Fibroblast of the conjunctiva (primary cell): ENCODE results near the gene CCDC182.

Source experiments
- DNase-seq: peaks from one replicate; pipeline ENCODE4 v3.0.0-alpha.2; 2010; ENCODE audit warnings: low read depth

The CCDC182 gene

DNA sequence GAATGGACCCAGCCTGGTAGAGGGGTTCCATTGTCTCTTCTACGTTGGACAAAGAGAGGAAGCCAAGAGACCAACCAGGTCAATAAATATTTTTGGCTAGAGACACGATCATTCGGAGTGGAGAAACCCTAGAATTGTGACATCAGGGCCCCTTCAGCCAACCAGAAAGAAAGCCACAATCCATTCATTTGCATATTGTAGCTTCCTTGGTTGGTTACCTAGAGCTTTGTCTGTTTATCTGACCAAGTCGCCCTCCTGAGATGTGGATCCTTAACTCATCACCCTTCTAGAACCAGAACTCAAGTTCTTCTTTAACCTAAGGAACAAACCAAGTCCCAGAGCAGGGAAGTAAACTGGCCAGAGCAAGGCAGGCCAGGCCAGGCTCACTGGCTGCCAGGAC lies at the start of gene CCDC182:
Gene CCDC182, minus strand, starts transcription at position 58 of the 400 bp plus-strand sequence. Its CDS starts 27 bp downstream, at position 31.
- no peak for DNase-seq

DNA sequence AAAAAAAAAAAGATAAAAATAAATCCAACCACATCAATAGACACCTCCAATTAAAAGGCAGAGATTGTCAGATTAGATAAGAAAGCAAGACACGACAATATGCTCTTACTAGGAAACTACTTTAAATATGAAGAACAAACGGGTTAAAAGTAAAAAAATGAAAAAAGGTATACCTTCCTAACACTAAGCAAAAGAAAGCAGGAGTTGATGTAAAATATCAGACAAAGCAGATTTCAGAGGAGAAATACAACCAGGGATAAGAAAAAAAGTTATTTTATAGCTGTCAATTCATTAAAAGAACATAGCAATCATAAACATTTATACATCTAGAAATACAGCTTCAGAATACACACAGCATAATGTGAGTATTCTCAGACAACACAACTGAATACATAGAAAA lies 49.7 kb upstream of the CCDC182 start:
- no peak for DNase-seq

DNA sequence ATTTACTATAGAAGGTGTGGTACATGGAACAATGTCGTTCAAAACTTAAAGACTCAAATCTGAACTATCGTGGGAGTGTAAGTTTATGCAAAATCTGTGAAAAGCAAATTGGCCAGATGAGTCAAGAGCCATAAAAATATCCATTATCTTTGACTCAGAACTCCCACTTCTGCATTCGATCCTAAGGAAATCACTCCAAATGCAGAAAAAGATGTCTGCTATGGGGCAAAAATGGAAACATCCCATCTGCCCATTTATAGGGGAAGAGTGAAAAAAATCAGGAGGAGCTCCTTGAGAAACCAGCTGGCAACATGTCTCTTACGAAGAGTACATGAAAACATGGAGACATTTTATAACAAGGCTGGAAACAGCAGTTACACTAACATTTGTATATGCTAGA lies 43.6 kb upstream of the CCDC182 start:
- no peak for DNase-seq

DNA sequence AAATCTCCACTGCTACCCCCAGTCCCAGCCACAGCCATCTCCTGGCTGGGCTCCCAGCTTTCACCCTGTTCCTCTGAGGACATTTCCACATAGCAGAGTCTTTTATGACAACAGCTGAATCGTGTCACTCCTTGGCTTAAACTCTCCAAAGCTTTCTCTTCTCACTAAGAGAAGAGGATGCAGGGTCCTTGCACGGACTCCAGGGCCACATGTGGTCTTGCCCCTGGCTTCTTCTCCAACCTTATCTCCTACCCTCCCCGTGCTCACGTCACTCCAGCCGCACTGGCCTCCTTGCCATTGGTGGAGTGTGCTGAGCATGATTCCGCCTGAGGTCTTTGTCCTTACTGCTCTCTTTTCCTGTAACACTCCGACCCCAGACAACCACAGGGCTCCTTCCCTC lies 39.9 kb upstream of the CCDC182 start:
- DNase-seq = no peak

DNA sequence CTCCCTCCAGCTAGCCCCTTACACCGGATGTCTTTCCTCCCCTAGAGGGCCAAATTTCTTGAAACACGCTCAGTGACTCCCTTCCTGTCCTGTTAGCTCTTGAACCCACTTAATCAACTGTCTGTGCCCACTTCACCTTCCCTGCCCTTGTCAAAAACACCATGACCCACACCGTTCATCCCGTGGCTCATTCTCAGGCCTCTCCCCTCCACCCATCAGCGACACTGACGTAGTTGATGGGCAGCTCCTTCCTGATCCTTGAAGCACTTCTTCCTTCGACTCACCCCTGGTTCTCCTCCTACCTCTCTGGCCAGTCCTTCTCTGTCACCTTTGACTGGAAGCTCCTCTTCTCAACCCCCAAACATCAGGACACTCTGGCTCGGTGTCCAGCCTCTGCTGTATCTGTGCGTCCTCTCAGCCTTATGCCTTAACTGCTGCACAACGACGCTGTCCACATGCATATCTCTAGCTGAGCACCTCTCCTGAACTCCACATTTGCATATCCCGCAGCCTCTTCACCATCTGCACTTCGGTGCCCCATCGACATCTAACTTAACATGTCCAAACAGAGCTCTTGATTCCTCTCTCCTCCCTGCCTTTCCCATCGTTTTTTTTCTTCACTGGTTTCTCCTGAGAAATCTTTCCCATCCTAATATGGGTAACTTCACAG lies 39.3 kb upstream of the CCDC182 start:
- no peak for DNase-seq

DNA sequence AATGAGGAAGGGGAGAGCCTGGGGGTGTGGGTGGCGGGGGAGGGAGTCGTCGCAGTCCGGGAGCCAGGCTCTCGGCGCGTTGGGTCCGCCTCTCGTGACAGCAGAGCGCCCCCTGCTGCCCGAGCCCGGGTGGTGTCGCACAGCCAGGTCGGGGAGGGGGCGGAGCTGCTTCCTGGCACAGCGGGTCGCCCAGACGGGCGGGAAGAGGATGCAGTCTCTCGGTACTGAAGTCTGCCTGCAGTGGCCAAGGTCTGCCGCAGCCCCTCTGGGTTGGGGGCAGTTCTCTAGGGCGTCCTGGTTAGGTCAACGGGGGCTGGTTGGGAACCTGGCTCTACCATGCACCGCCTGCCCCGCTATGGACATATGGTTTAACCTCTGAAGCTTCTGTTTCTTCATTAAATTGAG lies 38.2 kb upstream of the CCDC182 start:
- DNase-seq = peak; percentile 3

DNA sequence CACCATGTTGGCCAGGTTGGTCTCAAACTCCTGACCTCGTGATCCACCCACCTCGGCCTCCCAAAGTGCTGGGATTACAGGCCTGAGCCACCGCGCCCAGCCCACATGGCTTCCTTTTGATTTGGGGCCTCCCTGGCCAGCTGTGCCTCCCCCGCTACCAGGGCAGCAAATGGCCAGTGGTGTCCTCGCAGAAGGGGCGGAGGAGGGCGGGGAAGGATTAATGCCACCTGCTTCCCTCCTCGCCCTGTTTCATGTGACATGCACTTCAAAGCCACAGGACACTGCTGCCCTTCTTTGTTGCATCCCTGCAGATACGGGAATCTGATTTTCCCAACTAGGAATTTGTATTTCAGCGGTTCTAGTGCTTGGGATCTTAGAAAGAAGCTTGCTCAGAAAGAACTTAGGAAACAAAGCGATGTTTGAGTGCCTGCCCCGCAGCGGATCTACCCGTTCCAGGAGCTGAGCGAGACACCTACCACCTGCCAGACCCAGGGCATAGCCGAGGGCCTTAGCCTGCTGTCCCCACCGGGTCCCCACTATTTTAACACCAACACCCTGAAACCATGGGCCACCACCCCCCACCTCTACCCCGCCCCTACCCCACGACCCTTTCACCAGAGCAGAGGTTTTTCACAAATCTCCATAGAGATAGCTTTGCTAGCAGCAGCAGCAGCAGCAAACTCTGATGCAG lies 37.7 kb upstream of the CCDC182 start:
- no peak for DNase-seq

DNA sequence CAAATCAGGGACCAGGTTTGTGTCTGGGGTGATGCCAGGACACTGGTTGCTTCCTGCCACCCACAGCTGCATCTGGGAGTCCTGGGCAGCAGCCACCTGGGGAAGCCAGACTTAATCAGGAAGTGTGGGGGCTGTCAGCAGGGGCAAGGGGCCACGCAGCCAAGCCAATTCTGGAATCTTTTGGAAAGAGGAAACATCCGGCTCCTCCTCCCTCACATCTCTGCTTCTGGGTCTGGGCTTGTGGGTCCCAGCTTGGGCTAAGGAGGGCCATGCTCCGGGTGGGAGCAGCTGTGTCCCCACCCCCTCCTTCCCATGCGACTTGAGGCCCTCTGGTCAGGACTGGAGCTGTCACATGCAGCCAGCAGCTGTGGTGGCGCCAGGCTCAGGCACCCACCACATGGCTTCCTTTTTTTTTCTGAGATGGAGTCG lies 37.0 kb upstream of the CCDC182 start:
- no peak for DNase-seq

DNA sequence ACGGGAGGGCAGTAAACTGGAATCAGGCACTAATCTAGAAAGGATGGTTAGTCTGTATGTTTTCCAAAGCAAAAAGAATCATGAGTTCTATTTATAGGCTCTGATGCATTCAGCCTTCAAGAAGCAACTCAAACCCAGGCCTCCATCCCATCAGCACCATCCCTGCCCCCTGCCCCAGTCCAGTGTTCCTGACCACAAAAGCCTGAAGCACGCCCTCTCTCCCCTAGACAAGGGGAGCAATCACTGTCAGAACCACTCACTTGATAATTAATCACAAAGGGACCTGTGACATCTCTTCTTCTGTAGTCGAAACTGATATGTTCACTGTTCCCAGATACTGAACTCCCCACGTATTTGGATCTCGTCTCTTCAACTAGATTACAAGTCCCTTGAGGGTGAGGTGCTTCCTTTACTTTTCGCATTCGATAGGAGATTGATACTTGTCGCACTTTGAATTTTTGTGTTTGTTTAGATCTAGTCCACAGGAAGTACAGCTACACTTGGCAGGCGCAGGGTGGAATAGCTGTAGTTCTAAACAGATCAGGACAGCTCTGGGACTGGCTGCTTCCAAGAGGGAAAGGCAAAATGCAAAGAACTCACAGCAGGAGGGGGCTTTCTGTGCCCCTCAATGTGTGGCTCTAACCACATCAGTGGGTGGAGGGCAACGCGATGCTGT lies 36.4 kb upstream of the CCDC182 start:
- DNase-seq = no peak

DNA sequence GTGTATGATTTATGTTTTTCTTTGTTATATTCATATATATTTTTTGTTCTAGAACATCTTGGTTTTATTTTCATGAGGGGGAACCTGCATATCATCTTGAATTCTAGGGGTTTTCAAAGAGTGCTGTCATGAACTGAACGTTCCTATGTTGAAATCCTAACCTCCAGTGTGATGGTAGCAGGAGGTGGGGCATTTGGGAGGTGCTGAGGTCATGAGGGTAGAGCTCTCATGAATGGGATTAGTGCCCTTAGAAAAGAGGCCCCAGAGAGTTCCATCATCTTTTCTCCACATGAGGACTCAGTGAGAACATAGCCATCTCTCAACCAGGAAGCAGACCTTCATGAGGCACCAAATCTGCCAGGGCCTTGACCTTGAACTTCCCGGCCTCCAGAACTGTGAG lies 34.6 kb upstream of the CCDC182 start:
- DNase-seq = no peak

DNA sequence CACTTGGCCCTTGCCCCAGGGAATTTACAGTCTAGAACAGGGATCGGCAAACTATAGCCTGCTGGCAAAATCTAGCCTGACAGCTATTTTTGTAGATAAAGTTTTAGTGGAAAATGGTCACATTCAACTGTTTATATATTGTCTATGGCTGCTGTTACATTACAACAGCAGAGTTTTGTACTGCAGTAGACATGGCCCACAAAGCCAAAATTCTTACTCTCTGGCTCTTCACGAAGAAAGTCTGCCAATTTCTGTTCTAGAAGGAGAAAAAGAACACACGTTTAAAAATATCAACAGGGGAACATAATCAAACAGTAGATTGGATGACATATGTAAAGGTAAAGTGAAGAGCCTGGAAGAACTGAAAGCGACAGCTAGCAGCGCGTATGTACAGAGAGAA lies 33.2 kb upstream of the CCDC182 start:
- DNase-seq = no peak

DNA sequence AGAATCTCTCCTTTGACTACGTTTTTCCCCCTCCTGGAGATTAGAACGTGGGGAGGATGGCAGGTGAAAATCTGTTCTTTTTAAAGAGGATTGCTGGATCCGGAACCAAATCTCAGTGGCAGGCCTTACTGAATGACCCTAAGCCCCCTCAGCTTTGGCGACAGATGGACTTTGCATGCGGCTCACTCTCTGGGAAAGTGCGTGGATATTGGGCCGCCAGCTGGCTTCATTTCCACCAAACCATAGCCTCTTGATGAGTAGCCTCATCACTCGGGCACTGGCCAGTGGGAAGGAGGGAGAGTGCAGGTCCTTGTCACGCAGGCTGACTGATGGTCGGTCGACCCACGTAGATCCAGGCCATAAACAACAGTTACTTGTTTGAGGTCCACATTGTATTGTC lies 31.3 kb upstream of the CCDC182 start:
- DNase-seq = no peak

DNA sequence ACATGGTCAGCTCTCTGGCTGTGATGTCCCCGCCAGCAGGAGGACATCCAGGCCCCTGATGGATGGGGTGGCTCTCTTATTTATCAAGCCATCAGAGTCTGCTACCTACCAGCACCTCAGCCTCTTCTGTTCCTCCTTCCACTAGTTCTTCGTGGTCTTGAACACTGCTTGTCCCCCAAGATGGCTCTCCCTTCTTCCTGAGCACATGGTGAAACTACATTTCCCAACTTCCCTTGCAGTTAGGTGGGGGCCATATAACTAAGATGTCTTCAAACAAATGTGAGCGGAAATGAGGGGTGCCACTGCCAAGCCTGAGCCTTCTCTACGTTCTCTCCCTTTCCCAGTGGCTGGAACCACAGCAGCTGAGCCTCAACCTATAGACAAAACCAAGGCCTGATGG lies 29.8 kb upstream of the CCDC182 start:
- DNase-seq = no peak

DNA sequence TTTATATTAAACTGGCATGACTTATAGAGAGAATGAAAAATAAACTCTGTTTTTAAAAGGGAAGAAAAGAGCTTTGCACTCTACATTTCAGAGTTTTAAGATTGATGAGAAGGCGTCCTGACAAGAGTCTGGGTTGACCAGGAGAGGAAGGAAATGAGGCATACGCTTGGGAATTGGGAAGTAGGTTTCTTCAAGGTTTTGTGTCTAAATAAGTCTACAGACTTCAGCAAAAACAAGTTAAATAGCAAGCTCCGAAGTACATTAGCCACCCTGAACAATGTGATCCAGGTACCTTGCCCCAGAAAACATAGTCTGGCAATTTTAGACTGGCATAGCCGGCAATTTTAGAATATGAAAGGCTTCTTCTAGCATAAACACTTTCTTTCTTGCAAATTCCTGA lies 28.5 kb upstream of the CCDC182 start:
- no peak for DNase-seq

DNA sequence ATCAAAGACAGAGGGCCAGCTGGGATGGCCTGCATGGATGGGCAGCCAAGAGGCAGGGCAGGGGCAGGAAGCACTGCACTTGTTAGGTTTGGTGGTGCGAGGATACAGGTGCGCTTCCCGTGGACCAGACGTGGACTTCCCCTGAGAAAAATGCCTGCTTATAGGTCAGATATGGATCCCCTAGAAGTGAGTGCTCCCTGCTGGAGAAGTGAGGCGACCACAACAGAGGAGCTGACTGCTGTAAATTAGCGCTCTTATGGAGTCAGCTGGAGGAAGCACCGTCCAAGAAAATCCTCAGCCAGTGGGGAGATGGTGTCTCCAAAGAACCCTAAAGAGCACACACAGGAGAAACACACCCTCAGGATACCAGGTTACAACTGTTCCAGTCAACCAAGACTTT lies 27.7 kb upstream of the CCDC182 start:
- no peak for DNase-seq

DNA sequence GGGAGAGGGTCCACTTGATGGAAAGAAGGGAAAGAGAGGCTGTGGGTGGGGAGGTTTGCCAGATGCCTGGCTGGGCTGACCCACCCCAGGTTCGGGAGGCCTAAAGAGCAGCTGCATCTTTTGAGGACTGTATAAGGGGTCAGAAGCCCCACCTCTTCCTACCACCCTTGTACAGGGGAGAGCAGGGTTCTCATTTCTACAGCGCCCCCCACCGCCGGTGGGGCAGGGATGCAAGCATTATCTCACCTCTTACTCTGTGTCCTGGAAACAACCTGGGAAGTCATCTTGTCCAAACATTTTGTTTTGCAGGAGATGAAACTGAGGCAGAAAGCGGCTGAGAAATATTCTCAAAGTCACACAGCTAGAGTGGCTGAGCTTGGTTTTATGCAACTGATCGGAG lies 22.5 kb upstream of the CCDC182 start:
- no peak for DNase-seq

DNA sequence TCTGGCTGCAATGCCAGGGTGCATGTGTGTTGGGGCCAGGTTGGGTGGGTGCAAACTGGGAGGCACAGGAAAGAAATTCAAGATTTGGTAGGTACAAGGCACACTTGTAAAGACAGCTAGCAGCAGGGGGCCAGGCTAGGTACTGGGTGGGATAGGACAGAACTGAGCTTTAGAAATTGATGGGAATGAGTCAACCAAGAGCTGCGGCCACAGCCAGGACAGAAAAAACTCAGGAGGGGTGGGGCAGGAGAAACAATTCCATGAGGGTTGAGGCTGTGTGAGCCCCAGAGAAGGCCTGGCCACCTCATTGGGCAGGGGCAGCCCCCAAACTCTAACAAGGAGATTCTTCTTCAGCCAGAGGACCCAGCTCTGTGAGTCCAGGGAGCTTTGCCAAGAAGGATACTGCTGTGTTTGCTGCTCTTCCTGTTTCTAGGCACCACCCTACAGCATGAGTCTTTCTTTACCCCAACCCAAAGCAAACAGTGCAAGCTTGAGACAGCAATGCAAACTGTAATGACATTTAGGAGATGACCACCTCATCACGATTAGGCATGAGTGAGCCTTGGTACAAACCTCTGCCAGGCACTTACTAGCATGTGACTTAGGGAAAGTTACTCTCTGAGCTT lies 21.3 kb upstream of the CCDC182 start:
- no peak for DNase-seq

DNA sequence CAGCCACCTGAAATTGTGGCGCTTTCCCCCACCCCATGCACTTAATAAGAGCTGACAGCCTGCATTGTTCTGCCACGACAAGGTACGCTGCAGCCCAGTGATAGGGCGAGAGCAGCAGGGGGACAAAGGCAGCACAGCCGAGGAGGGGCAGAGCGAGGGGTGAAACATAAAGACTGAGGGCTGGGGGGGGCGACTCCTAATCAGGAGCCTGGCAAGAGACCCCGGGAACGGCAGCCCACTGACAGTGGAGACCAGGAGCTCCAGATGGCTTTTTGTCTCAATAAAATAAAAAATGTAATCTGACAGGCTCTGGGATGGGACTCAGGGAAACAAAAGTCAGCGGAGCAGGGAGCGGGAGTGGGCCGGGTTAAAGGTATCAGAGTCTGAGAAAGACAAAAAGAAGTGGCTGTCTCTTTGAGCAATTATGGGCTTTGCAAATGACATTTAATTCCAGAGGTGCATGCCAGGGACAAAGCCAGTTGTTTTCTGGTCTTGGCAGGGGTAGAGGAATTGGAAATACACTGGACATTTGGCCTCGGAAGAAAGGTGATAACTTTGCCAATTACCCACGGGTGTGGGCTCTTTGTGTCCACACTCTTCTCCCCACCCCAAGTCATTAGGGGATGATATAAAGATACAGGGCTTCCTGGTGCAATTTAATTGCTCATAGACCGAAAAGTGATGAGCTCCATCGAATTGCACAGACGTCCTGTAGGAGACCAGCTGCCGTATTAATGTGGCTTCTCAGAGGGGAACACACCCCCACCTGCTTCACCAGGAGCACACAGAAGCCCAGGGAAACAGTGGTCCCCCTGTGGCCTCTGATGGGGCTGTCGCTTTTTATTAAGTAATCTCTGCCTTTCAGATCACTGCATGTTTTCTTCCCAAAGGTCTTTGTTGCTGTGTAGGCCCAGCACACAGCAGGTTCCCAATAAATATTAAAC lies 17.6 kb upstream of the CCDC182 start:
- DNase-seq = no peak

DNA sequence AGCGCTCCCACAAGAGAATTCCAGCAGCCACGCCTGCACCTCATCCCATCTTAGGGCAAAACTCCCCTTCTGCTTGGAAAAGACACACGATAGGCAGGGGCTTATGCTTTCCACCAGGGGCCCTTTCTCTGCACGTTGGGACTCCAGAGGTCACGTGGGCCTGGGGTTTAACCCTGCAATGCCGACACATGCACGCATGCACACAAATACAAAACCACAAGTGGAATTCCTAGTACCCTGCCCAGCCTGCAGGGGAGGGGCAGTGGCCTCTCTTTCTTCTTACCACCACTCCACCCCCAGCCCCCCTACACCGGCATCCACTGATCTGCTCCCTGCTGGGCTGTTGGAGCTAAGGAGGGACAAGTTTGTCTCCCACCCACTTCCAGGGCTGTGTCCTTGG lies 16.8 kb upstream of the CCDC182 start:
- no peak for DNase-seq

DNA sequence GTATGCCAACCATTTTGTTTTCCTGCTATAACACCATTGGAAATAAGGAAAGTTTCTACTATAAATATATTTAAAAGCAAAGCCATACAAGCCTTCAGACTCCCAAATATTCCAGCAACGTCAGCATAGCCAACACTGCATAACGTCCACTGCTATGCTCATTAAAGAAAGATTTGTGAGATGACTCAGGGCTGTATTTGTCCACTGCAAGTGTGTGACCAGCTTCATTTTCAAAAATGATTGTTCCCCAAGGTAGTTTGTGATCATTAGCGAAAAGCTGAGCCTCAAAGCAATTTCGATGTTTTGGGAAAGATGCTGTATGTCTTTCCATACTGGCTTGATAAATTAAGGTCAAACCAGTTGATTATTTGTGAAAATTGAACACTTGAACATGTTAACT lies 14.9 kb upstream of the CCDC182 start:
- no peak for DNase-seq

DNA sequence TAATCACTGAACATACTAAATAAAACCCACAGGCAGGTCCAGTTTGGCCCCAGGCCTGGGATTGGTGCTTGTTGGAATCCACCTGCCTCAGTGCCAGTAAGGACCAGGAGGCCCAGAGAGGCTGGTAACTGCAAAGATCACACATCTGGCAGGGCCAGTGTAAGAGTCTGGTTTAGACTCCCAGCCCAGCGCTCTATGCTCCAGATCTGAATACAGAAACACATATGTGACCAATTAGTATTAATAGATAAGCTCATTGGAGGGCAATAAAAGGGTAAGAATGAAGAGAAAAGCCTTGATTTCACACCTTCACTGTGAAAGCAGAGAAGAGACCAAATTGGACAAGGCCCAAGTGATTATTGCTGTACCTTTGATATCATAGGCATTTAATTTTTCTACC lies 13.6 kb upstream of the CCDC182 start:
- DNase-seq = no peak

DNA sequence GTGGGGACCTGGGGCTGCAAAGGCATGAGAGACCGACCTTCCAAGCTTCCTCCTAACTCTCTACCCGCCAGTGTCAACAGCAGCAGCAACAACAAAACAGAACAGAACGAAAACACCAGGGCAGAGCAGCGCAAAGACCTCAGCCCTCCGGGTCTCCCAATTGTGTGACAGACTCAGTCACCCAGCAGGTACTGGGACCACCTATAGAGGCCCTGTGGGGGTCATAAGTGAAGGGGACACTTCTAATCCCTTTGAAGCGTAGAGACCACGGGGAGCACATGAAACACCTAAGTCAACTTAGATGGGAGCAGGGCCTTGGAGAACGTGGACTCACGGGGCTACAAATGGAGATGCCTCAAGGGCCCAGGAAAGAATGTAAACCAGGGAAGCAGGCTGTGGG lies 12.6 kb upstream of the CCDC182 start:
- DNase-seq = no peak
